GM19035 (cell line): Measurements from ENCODE around the gene MESD.
A peak's percentile ranks its signal among the peaks of the same experiment; 100 is the strongest.

Source experiments
- ATAC-seq: cut with Tn5 transposase; IDR thresholded peaks from one replicate; pipeline ENCODE4 v1.9.1; 2021; ENCODE audit not compliant: unreplicated experiment

MESD gene

DNA sequence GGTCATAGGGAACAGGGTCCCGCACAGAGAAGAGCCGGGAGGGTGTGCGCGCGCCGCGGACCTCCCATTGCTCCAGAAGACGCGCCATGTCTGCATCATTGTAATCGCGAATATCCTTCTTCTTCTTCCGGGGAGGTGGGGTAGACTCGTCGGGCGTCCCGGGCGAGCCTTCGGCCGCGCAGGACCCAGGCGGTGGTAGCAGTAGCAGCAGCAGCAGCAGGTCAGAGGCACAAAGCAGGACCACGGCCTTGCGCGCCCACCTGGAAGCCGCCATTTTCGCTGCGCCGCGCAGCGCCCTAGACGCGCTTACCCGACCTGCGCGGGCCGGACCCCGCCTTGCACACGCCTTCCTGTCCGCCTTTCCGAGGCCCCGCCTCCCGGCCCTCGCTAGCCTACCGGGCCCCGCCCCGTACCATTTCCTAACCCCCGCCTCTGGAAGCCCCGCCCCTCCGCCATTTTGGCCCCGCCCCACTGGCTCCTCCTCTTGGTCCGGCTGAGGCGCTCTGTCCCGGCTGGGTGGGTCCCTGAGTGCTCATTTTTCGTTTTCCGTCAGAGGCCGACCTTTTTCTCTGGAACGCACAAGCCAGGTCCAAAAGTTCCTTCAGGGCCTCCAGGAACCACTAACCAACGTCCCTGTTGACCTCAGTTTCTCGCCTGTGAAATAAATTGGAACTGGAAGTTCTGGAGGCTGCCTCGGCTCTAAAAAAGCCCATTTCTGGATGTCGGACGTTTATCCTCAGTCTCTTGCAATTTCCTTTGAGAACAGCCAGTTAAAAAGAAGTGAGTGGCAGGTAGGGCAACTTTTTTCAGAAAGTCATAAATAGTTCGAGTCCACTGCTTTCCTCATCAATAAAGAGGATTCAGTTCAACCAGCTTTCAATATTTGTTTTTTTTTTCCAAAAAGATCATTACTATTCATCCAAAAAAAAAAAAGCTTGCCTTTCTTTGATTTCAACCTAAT is at the start of gene MESD:
TSS of gene MESD (minus strand) at position 302 of the 961 bp plus-strand sequence. CDS start at position 274, 28 bp downstream.
- ATAC-seq: peak; percentile 96

DNA sequence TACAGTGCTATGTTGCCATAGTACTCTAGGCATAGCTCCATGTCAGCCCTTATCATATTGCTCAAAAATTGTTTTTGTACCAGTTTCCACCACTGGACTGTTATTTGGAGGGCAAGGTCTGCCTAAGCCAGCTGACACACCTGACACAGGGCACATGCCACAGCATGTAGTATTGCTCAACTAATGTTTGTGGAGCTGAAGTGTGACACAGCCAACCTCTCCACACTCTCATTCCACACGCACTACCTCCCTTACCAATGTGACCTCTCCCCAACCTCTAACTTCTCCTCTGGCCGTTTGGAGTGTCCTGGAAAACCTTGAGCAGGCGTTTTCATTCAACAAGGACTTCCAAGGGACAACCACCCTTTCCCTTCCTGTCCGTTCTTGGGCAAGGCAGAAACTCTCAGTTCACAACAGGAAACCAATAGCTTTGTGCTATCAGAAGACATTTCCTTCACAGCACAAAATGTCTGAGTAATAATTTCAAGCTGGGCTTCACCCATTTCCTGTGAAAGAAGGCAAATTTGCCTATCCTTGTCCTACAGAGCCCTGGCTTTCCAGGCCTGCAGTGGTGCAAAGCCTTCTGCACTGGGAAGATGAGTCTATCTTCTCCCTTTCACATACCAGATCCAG is 49.5 kb upstream of the MESD start:
- ATAC-seq: no peak

DNA sequence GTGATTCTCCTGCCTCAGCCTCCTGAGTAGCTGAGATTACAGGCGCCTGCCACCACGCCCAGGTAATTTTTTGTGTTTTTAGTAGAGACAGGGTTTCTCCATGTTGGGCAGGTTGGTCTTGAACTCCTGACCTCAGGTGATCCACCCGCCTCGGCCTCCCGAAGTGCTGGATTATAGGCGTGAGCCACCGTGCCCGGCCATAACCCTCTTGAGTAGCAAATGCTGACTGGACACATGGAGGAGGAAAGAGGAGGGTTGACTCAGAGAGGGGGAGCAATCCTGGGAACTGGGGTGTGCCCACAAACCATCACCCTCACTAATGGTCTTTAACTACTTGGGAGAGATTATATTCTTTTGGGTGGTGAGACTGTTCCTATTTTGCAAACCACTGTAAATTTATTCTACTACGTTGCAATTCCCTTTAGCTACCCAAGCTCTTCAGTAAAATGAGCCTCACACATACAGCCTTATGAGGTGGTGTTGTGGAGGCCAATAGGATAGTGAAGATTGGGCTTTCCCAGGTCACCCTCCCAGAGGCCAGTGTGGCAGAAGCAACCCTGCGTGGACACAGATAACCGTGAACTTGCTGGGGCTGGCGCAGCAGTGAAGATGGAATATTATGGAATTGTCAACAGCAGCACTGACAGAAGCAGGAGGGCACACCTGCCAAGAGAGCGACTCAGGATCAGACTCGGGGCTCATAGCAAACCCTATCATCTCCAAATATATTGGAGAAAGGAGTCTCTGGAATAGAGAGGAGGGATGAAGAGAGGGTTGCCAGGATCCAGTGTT is 48.5 kb upstream of the MESD start:
- ATAC-seq: no peak

DNA sequence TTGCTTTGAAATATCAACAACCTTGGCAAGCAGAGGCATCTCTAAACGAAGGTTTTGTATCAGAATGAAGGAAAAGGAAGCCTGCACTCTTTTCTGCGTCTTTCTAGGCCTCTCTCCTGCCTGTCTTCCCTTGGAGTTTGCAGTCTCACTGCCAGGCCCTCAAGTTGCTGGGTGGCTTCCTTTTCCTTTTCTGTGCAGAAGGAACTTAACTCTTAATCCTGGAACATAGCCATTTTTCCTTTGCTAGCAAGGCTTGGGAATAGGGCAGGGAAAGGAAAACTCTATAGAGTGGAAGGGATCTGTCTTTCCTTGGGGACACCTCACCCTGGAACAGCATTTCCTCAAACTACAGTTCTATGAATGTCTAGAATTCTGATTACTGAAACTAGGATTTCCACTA is 43.9 kb upstream of the MESD start:
- ATAC-seq: no peak

DNA sequence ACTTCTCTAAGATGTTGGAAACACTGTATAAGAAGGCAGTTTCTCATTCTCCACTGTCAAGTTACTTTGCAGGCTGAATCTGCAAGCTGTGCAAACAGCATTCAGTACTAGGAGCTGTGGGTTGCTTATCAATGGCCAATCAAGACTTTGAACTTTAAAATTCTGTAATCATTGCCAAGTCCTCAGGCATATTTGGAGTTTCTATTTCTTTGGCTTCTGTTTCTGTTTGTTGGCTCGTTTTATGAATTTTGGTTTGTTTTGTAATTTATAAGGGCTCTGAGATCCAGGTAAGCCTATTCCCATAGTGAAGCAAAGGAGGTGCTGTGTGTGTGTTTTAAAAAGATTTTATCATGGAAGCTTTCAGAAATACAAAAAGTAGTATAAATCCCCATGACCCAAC is 43.2 kb upstream of the MESD start:
- ATAC-seq: no peak

DNA sequence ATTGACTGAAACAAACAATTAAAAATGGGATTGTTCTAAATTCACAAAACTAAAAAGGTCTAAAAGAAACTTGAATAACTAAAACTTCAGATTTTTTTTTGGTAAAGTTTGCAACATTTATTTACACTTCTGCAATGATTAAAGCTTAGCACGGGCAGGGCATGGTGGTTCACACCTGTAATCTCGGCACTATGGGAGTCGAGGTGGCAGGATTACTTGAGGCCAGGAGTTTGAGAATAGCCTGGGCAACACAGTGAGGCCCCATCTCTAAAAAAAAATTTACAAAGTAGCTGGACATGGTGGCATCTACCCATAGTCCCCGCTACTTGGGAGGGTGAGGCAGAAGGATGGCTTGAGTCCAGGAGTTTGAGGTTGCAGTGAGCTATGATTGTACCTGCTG is 42.7 kb upstream of the MESD start:
- ATAC-seq: no peak

DNA sequence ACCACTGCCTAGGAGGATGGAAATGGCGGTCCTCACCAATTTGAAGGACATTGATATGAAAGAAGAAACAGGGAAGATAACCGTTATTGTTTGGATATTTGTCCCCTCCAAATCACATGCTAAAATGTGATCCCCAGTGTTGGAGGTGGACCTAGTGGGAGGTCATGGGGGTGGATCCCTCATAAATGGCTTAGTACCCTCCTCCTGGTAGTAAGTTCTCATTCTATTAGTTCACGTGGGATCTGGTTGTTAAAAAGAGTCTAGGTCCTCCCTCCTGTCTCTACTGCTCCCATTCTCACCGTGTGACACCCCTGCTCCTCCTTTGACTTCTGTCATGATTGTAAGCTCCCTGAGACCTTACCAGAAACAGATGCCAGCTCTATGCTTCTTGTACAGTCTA is 41.6 kb upstream of the MESD start:
- ATAC-seq: no peak

DNA sequence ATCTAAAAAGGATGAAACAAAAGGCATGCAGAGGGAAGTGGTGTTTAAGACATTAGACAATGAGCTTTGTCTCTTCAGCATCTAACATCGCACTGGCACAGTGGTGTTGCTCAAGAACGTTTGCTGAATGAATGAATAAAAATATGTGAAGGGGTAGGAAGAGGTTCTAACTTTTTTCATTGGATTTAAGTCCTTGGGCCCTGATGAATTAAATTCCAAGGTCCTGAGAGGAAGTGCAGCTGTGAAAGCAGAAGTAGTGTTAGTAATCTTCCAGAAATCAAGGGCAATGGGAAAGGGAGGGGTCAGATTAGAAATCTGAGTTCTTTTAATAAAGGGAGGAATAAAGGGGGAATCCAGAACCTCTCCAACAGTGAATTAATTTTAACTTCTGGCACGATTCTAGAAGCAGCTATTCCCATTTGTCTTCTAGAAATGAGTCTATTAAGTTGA is 40.7 kb upstream of the MESD start:
- no peak for ATAC-seq

DNA sequence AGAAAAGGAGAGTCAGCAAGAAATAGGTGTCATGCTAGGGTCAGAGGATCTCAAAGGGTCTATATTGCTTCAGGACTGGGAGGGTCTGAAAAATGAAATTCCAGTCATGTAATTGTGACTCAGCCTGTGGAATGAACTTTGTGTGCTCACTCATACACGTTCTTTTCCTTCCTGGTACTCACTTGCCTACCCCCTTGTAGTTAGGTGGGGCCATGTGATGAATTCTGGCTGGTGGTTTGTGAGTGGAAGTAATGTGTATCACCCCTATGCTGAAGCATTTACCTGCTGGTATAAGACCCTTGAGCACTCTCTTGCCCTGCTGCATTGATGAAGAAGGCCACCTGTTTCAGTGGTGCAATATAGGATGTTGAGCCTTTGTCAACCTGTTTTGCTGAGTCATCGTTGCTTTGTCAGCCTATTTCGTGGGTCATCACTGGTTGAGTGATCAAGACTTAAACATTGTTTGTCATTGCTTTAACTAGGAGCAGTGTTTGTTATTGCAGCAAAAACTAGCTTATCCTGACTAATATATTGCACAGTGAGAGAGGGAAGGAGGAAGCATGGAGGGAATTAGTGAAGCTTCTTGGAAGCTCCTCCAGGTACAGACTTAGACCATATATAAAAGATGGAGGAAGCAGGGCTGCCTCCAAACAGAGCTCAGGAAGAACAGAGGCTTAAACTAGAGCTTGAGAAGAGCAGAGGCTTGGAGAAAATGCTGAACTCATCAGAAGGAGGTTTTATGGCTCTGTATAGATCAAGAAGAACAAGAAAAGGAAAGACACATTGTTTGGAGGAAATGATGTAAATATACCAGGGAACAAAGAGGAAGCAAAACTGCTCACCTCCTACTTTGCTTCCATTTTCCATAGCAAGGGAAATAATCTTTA is 40.0 kb upstream of the MESD start:
- ATAC-seq: no peak

DNA sequence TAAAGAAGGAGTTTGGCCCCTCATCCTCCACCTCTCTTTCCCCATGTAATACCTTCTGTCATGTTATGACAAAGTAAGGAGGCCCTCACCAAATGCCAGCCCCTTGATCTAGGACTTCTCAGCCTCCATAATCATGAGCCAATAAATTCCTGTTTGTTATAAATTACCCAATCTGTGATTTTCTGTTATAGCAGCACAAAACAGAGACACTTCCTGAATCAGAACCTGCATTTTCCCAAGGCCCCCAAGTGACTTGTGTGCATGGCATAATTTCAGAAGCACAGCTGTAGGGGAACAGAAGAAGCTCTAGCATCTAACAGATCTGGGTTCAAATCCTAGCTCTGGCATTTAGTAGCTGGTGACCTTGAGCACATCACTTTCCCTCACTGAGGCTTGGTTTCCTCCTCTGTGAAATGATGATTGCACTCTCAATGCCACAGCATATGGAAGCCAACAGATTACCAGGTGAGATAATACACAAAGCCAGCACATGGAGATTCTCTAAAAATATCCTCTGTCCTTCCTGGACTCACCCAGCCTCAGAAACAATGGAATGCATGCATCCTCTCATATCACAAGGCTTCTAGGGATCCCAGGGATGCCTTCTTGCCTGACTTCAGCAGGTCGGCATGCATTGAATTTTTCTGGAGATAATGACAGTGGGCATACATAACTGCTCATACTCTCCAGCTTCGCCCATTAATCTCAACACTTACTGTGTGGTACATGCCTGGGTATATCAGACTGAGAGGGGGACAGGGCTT is 37.4 kb upstream of the MESD start:
- ATAC-seq: no peak

DNA sequence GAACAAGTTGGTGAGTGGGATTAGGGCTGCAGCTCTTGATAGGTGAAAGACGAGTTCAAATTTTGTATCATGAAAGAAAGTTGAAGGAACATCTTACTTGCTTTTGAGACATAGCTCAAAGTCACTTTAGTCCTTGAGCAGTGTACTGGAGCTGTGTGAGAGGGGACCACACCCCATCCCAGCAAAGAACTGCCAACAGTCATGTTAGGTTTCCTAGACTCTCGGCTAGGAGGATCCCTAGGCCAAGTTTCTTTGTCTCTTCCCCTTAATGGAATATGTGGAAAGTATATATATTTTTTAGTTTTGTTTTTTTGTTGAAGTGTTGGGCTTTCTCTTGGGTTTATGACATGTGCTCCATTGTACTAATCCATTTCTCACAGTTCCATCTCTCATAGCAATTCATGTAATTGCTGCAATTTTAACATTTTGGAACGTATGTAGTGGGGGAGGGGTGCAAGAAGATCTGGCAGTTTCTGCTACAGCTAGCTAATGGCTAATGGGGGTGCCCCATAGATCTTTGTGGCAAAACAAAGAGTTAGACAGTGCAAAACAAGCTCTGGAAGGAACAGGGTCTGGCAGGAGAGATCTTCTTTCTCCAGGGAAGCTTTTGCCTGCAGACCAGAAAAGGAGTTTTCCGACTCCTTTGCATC is 36.2 kb upstream of the MESD start:
- no peak for ATAC-seq

DNA sequence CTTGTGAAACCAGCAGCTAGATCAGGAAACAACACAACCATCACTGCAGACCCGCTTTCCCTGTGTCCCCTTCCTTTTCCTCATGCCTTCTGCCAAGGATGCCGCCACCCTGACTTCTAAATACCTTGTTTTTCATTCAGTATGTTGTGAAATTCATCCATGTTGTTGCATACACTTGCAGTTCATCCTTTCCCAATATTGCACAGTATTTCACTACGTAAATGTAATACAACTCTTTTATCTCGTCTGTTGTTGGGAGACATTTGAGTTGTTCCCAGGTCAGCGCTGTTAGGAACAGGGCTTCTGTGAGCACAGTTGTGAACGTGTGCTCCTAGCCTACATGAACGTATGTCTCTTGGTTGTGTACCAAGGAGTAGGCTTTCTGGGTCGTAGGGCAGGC is 35.3 kb upstream of the MESD start:
- no peak for ATAC-seq

DNA sequence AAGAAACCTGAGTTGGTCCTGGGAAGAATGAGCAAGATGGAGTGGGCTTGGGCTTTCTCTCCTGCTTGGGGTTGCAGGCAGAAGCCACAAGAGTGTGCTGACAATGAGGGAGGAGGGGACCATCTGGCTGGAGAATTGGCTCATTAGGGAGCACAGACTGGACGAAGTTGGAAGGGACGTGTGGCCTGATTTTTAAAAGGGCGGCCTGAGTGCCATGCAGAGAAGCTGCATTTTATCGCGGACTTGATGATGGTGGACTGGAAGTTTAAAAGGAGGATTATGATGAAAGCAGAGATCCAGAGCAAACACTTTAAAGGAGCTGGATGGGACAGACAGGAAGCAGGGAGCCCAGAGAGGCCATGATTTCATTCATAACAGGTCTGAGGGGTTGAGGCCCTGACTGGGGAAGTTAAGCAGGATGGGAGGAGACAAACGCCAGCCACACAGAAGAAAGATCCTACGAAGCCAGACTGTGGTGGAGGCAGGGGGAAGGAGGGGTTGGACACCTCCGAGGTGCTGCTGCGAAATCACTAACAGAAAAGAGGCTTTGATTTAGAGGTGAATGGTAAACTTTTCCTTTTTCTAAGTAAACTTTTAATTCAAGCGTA is 34.8 kb upstream of the MESD start:
- ATAC-seq: no peak

DNA sequence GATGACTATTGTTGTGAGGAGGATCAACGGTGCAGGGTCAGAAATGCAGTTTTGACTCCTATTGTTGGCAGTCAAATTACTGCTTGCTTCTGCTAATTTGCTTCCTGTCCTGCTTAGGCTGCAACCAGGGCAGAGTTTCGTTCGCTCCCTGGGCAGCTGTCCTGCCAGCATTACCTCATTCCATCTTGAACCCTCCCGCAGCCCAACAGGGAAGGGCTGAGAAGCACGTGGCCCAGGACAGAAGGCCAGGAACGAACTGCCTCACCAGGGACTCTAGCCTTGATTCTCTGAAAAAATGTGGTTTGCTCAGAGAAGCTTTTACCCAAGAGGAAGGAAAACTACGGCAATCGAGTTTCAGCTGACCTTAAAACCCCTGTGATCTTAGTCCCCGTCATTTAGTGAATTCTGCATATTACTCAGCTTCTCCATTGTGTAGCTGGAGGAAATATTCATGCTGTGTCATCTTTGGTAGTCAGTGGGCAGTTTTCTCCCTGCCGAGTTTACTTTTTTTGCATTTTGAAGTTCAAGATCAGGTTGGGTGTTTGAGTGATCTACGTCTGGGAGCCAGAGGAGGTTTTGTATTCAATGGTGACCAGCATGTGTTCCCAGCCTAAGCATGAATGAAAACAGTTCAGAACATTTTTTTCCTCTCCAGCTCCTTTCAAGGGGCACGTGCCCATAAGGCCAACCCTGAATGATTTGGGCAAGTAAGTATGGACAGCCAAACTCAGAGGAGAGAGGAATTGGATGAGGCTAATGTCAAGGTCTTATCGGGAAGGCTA is 34.1 kb upstream of the MESD start:
- peak; percentile 91 for ATAC-seq

DNA sequence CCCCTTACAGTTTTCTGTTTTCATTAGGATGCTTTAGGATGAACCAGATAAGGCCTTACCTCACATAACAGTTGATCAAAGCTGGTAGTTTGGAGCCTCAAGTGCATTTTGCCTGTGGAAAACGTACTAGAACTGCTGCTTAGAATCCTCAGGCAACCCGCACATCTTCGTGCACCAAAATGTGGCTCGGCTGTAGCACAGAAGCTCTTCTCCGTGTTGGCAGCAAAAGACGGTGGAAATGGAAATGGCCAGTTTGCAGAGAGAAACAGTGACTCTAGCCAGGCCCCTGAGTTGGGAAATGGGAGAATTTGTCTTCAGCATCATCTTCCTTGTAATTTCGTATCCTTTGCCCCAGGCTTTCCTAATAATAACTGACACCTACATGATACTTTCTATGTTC is 31.7 kb upstream of the MESD start:
- no peak for ATAC-seq

DNA sequence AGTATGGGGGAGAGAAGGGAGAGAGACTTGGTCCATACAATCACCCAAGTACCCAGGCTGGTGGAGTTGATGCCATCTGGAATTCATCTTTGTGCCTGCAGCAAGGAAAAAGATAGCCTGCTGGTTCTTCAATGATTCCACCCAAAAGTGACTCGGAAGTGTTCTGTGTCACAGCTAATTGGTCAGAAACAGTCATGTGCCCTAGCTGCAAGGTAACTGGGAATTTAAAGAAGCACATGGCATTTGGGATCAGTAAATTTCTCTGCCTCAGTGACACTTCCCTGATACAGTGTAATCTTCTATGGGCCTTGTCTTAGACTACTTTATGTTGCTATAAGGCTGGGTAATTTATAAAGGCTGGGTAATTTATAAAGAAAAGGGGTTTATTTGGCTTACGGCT is 28.6 kb upstream of the MESD start:
- no peak for ATAC-seq

DNA sequence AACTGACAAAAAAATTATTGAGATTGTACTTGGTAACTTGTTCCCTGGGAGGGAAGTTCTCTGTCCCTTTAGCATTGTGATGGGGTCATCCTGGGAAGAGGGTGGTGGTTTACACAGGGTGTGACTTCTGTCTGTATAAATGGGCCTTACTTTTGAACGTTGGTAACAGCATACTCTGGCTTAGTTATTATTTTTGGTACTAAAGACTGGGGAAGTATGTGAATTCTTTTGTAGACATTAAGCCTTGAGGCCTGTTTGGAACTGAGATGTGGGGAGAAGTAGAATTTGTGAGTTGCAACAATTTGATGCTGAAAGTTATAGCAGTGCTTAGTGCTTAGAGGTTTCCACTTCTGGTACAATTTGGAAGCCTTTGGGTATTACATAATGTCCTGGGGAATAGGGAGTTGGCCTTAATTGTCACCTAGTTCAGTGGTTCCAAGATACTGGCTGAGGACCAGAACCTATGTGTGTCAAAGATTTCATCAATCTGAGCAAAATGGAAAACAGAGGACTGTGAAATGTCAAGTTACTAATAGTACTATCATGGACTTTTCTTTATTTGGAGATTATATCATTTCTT is 27.0 kb upstream of the MESD start:
- no peak for ATAC-seq
